SH-SY5Y (cell line): ENCODE results near the gene ANGPTL4.

Source experiments
- GATA2 ChIP-seq: IDR thresholded peaks from 2 replicates; pipeline ENCODE4 v1.6.1; 2011; ENCODE audit warnings: mild to moderate bottlenecking, low read depth, low read length
- GATA3 ChIP-seq: IDR thresholded peaks from 2 replicates; pipeline ENCODE4 v1.6.1; 2011; ENCODE audit warnings: low read depth, mild to moderate bottlenecking, low read length, moderate library complexity

- TF ChIP-seq GATA3 (no peak), GATA2 (no peak)
Observed at GRCh38 chr19:8323781-8324185, 40.2 kb upstream of the ANGPTL4 start.
